HG03439 (cell line): ENCODE results near the gene DEK.
"Not testable (repeated sequence)": the region's sequence is repeated elsewhere in the genome, so short reads cannot be mapped to it uniquely, and the experiment has no call there.

Experiments used
- ATAC-seq: cut with Tn5 transposase; IDR thresholded peaks from one replicate; pipeline ENCODE4 v1.9.1; 2021; ENCODE audit warnings: mild to moderate bottlenecking, moderate library complexity; ENCODE audit not compliant: unreplicated experiment

Gene DEK

DNA sequence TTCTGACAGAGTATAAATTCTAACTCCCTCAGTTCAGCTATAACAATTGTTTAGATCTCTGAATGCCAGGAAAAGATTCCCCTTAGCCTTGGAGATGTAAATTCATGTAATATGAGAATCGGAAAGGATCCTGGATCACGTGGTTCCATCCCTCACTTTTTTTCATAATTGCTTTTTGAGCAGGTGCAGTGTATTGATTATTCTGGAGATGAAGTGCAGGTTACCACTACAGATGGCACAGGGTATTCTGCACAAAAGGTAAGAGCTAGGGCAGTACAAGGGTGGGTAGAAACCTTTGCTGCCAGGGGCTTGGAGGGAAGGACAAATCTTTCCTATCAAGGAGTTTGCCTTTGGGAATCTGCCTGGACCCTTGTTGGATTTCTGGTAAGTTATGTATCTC, 56.4 kb downstream of the DEK start:
- ATAC-seq: no peak

- no peak for ATAC-seq
Measured at GRCh38 chr6:18207438-18207837, 56.9 kb downstream of the DEK start.

DNA sequence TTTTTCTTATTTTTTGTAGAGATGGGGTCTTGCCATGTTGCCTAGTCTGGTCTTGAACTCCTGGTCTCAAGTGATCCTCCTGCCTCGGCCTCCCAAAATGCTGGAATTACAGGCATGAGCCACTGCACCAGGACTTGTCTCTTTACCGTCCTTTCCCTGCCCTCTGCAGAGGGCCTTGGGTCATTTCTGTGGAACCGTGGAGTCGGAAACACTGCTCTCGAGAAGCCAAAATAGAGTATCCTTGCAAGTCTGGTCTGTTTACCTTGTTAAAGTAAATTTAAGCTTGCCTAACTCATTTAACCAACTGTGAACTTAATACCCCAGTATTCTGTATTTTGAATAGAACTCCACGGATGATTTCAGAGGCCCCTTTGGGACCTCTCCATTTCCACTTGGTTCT, 57.7 kb downstream of the DEK start:
- ATAC-seq: no peak

GRCh38 chr6:18204691-18205090, 59.6 kb downstream of the DEK start:
- ATAC-seq: no peak

DNA sequence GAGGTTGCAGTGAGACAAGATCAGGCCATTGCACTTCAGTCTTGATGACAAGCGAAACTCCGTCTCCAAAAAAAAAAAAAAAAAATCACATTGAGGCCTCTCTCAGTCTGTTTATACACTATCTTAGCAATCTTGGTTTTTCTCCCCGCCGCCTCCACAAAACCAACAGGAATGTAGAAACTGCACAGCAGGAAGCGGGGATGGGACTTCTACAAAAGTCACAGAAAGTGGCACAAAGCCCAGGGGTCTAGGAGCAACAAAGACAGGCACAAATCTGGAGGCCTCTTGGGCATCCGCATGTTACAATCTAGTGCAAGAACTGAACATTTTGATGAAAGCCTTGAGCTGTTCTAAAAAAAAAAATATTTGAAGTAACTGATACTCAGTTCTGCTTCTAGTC, 60.5 kb downstream of the DEK start:
- no peak for ATAC-seq

DNA sequence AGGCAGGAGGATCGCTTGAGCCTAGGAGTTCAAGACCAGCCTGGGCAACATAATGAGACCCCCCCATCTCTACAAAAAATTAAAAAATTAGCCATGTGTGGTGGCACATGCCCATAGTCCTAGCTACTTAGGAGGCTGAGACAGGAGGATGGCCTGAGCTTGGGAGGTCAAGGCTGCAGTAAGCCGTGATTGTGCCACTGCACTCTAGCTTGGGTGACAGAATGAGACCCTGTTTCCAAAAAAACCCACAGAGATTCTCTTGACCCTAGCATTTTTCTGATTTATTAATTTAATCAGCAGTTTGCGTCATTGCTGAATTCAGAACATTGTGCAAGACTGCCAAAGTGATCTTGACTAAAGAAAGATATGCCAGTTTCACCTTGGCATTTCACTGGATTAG, 72.3 kb downstream of the DEK start:
- ATAC-seq: no peak

DNA sequence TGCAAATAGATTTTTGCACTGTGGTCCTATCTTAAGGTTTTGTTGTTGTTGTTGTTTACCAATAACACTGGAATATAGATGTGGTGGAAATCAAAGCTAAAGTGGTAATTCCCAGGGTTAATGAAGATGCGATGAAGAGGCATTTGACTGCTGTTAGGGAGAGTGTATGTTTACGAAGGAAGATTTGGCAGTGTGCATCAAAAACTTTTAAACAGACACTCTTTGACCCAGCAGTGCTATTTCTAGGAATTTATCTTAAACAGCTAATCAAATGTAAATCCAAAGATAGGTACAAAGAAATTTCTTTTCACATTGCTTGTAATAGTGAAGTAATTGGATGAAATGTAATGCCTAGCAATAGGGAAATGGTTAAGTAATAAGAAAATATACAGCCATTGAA, 75.1 kb downstream of the DEK start:
- no peak for ATAC-seq

- ATAC-seq: no peak
Measured at GRCh38 chr6:18187701-18188100, 76.6 kb downstream of the DEK start.

GRCh38 chr6:18186540-18187250, 77.6 kb downstream of the DEK start:
- ATAC-seq: no peak

DNA sequence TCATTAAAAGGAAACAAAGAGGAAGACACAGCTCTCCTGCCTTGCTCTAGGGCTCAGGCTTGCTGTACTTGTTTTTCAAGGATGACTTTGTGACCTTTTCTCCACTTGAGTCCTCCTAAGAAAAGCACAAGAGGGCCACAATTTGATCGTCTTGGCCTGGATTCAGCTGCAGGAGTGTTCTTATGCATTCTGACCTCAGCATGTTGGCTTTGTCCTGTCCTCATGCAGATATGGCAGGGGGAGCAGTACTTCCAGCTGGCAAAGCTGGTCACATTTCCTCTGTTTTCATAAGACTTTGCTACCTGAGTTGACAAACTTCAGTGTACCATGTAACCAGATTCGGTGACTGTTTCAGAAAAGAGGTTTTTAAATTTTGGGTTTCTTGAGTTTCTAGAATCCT, 78.3 kb downstream of the DEK start:
- ATAC-seq: no peak

DNA sequence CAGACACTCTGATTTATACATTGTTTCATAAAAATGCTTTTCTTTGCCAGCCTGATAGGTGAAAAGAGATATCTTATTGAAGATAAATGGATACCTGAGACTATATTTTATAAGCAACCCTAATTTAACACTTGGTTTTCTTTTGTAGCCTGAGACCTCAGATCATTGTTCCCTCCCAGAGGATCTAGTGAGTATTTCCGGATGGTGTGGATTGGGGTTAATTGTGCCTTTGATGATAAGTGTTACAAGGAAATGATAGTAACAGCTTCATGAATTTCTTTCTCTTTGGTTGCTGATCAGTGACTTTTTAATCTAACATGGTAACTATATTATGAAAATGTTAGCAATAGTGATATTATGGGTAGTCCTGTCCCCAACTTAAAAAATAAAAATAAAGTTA, 78.7 kb downstream of the DEK start:
- no peak for ATAC-seq

DNA sequence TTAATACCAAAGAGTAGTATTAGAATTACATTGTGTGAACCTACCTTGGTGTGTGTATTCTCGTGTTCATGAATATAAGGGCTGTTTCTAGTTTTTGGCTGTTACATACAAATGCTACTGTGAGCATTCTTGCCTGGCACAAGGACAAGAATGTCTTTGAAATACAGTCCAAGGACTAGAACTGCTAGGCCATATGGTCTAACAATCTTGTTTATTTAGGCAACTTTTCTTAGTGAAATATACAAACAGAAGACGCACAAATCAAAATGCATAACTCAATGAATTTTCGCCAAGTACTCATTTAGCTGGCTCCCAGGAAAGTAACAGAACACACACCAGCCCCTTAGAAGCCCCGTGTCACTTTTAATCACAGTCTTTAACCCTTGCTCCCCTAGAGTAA, 80.6 kb downstream of the DEK start:
- no peak for ATAC-seq

- ATAC-seq: no peak
Measured at GRCh38 chr6:18182568-18182967, 81.8 kb downstream of the DEK start.

- no peak for ATAC-seq
Measured at GRCh38 chr6:18179770-18180356, 84.5 kb downstream of the DEK start.

- no peak for ATAC-seq
Measured at GRCh38 chr6:18178960-18179615, 85.2 kb downstream of the DEK start.

DNA sequence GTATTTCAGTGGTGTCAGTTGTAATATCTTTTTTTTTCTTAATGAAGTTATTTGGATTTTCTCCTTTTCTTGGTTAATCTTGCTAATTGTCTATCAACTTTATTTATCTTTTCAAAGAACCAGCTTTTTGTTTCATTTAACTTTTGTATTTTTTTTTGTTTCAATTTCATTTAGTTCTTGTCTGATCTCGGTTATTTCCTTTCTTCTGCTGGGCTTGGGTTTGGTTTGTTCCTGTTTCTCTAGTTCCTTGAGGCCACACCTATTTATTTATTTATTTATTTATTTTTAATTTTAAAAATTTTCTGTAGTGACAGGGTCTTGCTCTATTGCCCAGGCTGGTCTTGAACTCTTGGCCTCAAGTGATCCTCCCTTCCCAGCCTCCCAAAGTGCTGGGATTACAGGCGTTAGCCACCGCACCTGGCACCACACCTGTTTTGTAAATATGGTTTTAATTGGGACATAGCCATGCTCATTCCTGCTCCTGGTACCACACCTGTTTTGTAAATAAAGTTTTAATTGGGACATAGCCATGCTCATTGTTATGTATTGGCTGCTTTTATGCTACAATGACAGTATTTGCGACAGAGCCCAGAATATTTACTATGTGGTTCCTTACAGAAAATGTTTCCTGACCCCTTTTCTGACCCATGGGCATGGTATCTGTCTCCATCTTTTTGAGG, 86.9 kb downstream of the DEK start:
- no peak for ATAC-seq

DNA sequence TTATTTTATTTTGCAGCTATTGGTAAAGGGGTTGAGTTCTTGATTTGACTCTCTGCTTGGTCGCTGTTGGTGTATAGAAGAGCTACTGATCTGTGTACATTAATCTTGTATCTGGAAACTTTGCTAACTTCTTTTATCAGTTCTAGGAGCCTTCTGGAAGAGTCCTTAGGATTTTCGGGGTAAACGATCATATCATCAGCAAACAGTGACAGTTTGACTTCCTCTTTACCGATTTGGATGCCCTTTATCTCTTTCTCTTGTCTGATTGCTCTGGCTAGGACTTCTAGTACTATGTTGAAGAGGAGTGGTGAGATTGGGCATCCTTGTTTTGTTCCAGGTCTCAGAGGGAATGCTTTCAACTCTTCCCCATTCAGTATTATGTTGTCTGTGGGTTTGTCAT, 88.1 kb downstream of the DEK start:
- not testable (repeated sequence) for ATAC-seq
